ENCODE results near the gene SGMS2.

The SGMS2 gene

GRCh38 chr4:107824350-107825071 lies at the start of gene SGMS2:
TSS of gene SGMS2 (plus strand) at chr4:107824932. CDS start at chr4:107895554, 70,622 bp downstream.
- DNase-seq: no peak

GRCh38 chr4:107777890-107778289 lies 46.8 kb upstream of the SGMS2 start:
- no peak for DNase-seq

- no peak for DNase-seq
Observed at GRCh38 chr4:107778784-107779530, 45.8 kb upstream of the SGMS2 start.

- DNase-seq: no peak
Observed at GRCh38 chr4:107780665-107781064, 44.1 kb upstream of the SGMS2 start.

DNA sequence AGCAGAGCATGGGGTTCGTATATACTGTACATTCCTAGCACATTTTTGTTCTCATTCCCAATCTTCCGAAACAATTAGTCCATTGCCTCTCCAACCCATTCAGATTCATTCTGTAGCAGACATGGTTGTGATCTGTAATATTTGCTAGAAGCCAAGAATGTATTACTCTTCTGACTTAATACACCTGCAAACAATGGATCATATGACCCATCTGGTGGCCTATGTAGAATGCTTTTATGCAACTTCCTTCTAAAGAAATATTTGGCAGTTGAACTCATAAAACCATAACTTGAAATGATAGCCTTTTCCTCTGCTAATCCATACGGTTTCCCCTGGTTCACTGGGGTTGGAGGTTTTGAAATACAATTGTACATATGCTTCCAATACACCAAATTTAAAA lies 32.8 kb upstream of the SGMS2 start:
- no peak for DNase-seq

- DNase-seq: no peak
Observed at GRCh38 chr4:107792711-107793110, 32.0 kb upstream of the SGMS2 start.

- no peak for DNase-seq
Observed at GRCh38 chr4:107793996-107794395, 30.7 kb upstream of the SGMS2 start.

DNA sequence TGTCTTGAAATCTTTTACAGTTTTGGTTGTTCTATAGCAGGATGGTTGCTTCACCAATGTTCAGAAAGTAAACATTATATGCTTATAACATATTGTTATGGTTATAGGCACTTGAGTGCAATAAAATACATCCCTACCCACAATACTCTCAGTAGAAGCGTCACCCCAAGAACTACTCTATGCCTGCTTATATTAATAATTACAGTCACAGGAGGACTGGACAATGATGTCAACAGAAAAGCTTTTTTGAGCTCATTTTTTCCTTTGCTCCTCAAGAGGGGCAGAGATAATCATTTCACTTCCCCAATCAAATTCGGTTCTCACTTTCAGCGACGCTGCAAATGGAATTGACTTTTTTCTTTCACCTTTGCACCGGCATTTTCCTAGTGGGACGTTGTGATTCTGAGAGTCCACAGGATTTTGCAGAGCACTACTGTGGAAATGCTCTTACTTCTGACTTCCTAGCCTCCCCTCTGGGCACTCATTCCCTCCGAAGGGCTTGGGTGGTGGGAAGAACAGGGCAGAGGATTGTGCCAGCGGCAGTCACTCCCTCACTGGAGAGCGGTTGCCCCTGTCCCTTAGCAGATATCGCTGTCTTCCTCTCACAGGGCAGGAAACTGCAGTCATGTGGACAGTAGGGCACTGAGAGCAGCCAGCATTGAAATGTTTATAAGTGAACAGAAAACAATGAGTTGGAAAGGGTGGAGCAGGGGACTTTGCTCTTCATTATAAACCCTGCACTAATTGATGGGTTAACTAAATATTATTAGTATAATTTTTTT lies 24.9 kb upstream of the SGMS2 start:
- DNase-seq: no peak

DNA sequence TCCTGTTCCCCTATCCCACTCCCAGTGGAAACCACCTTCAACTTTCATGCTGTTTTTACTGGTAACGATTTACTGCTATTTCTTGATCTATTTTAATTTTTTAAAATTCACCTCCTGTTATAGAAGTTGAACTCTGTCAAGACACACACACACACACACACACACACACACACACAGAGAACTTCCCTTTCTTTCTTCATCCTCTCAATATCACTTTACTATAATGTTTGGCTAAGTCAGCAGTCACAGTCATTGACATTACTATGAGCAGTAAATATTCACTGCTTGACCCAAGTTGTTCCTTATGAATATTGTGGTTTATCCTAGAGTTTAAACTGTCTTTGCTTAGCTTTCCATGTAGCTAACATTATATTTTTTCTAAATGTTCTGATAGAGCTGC lies 24.0 kb upstream of the SGMS2 start:
- DNase-seq: no peak

DNA sequence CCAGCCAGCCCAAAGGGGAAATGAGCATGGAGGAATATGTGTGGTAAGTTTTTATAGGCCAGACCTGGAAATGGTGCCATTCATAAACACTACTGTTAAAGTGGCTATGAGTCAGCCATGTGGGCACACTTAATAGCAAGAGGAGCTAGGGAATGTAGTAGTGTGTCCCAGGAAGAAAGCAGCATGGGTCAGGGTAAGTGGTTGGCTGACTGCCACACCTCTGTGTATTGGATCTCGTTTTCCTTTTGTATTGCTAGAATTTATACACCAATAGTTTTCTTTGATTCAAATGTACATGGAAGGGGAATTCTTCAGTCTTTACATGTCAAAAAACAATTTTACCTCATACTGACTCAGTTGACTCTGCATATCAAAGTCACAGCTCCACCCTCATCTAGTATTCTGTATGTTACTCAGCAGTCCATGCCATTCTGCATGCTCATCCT lies 22.9 kb upstream of the SGMS2 start:
- no peak for DNase-seq

GRCh38 chr4:107804956-107805355 lies 19.8 kb upstream of the SGMS2 start:
- no peak for DNase-seq

GRCh38 chr4:107806196-107806595 lies 18.5 kb upstream of the SGMS2 start:
- no peak for DNase-seq

DNA sequence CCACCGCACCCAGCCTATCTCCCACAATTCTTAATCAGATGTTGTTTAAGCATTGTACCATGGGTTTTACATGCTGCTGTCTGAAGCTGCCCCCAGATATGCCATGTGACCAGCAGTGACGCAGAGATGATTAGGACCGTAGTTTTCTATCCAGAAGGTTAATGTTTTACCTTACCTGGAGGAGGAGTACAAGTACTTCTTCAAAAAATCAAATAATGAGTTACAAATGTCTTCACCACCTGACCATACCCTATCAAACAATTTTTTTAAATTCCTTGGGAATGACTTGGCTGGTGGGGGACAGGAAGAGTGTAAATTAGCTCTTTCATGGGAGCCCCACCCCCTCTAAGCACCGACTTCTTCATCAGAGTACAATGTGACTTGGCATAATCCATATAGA lies 16.2 kb upstream of the SGMS2 start:
- DNase-seq: no peak

- no peak for DNase-seq
Observed at GRCh38 chr4:107809210-107809609, 15.5 kb upstream of the SGMS2 start.

DNA sequence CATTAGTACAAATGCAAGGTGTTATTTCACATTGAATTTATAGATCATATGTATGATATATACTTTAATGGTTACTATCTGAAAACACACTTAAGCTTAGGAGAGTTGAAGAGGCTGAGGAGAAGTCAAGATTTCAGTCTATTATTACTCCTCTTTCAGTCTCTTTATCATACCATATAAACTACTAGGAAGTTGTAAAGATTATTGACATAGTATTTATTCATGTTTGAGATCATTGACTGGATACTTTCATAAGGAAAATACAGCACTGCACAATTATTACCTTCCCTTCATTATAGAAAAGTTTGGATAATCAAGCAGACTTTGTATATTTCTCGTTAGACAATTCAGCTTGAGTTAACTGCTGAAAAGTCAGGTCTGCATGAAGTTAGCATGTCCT lies 10.0 kb upstream of the SGMS2 start:
- DNase-seq: no peak

DNA sequence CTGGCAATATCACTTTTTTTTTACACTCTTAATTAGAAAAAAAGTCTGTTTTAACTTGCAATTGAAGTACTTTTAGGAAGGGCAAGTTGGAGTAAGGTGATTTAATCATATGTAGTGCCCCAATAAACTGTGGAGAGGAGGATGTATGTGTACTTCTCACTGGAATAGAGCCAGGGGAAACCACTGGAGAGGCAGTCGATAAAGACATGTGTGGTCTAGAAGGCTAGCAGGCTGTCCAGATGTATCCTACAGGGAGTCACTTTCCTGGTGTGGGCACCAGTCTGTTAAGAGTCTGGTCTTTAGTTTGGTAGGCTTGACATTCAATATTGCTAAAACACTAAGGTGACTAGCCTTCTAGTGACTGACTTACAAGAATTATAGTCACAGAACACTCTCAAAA lies 9.6 kb upstream of the SGMS2 start:
- no peak for DNase-seq

DNA sequence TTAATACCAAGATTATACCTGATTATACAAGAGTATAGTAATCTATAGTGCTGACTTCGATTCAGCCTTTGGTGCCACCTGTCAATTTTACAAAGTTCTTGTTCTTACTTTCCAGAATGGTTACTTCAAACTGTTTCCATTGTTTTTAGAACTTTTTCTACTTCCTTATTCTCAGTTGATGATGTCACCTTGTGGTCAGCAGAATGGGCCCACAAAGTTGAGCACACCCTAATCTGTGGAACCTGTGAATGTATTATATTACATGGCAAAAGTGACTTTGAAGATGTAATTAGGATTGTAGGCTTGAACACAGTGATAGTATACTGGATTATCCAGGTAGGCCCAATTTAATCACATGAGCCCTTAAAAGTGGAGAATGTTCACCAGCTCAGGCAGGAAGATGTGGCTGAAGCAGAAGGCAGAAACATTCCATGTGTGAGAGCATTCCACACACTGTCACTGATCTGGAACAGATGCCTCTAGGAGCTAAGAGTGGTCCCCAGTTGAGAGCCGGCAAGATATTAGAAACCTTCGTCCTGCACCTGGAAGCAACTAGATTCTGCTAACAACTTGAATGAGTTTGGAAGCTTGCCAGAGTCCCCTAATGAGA lies 6.3 kb upstream of the SGMS2 start:
- DNase-seq: peak; percentile 4

- DNase-seq: no peak
Observed at GRCh38 chr4:107823870-107824349, 822 bp upstream of the SGMS2 start.

GRCh38 chr4:107825072-107825824 lies 516 bp downstream of the SGMS2 start:
- no peak for DNase-seq

GRCh38 chr4:107826421-107826980 lies 1.8 kb downstream of the SGMS2 start:
- DNase-seq: no peak

DNA sequence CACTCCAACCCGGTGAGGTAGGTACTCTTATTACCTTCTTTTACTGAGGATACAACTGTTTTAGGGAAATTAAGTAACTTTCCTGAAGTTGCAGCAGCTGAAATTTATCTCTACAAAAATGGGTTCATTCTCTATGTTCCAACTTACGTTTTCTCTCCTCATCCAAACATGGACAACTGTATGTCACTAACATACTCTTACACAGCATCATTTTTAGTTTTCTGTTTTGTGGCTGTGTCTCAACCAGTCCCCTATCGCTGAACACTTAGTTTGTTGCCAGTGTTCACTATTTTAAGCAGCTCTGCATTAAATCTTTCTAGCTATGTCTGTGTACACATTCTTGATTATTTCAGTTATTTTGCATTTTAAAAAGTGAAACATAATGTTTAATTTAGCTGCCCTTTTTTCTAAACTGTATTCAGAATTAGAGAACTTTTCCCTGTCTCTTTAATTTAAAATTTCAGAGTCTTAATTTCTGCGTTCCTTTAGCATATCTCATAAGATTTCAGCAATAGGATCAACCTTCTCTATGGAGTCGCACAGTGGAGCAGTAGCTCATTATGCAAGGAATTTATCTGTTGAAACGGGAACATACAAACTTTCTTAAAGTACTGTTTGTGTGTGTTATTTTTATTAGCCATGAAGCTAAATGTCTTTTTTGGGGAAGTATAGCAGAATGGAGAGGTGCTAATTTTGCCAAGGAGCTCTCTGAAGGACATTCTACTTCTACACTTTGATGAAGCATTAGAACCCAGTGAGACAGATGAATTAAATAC lies 3.8 kb downstream of the SGMS2 start:
- no peak for DNase-seq

All from GF-D8 (cell line).